GM23338 (cell line): ENCODE measurements around the gene DESI2.

Experiments used
- CREB1 ChIP-seq: fragments of 250-450 bp; sonication (Bioruptor Pico); IDR thresholded peaks from 2 replicates; pipeline ENCODE4 v1.5.0; 2020; ENCODE audit warnings: low read depth, mild to moderate bottlenecking, moderate library complexity
- CTCF ChIP-seq, 2 experiments: fragments of 200-600 bp in 1 of 2; sonication (generic) in 1 of 2; conservative IDR thresholded peaks; 2 replicates each; pipeline versions ENCODE4 v1.5.1 to v1.6.1; 2016 to 2017; ENCODE audit warnings: antibody characterized with exemption in 2 of 2, low read depth in 2 of 2, mild to moderate bottlenecking in 2 of 2, moderate library complexity in 1 of 2
- EZH2 ChIP-seq: fragments of 200-600 bp; sonication (generic); IDR thresholded peaks from one replicate; pipeline ENCODE4 v1.8.0; 2017; ENCODE audit warnings: antibody characterized with exemption, mild to moderate bottlenecking, low read depth; ENCODE audit not compliant: unreplicated experiment
- EZH2phosphoT487 ChIP-seq: fragments of 200-600 bp; sonication (generic); IDR thresholded peaks from one replicate; pipeline ENCODE4 v1.8.1; 2018; ENCODE audit warnings: antibody characterized with exemption; ENCODE audit not compliant: unreplicated experiment
- POLR2AphosphoS5 ChIP-seq: IDR thresholded peaks from 2 replicates; pipeline ENCODE4 v1.6.1; 2016; ENCODE audit warnings: antibody characterized with exemption, low read depth
- ZNF114 ChIP-seq: fragments of 250-450 bp; sonication (Bioruptor Pico); IDR thresholded peaks from 2 replicates; pipeline ENCODE4 v1.5.0; 2020; ENCODE audit warnings: mild to moderate bottlenecking, moderate library complexity
- ZNF331 ChIP-seq: fragments of 250-450 bp; sonication (Bioruptor Pico); IDR thresholded peaks from 2 replicates; pipeline ENCODE4 v1.5.0; 2020; ENCODE audit warnings: low read depth, mild to moderate bottlenecking, moderate library complexity

DNA sequence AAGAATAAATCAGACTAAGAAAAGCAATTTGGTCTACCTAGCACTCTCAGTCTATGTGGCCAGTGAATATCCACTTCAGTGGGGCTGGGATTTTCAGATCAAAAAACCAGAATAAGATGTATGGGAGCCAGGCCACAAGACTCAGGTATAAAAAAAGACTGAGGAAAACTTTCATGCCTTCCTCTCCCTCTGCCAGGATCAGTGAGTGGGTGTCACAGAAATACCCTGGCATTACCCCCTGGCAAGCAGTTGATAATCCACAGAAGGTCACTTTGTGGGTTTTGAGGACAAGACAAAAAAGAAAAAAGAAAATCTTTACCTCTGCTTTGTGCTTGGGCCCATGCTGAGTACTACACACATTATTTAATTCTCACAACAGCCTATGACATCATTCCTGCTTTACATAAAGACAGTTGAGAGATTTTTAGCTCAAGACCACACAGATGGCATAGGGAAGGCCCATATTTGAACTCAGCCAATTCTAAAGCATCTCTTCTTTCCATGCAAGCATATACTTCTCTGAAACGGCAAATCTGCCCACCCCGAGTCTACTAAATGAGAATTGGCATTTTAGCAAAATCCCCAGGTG is 57.6 kb downstream of the DESI2 start:
- no peak for TF ChIP-seq CTCF (conservative IDR thresholded peaks at IDR 0.05; ENCODE audit: low read depth in 2 of 2)
- TF ChIP-seq POLR2AphosphoS5 = no peak
- no peak for TF ChIP-seq ZNF331 (CRISPR knock-in tag)
- no peak for TF ChIP-seq CREB1 (CRISPR knock-in tag)
- no peak for TF ChIP-seq EZH2
- TF ChIP-seq ZNF114 (CRISPR knock-in tag) = no peak
- no peak for TF ChIP-seq EZH2phosphoT487
